Ishikawa (cell line): ENCODE data around the gene EHD1.

Experiments used
- CEBPB ChIP-seq: IDR thresholded peaks from 2 replicates; pipeline ENCODE4 v1.6.1; 2012
- CREB1 ChIP-seq: IDR thresholded peaks from 2 replicates; pipeline ENCODE4 v1.6.1; 2012; ENCODE audit warnings: low read depth
- EGR1 ChIP-seq: IDR thresholded peaks from 2 replicates; pipeline ENCODE4 v1.6.1; 2012
- EP300 ChIP-seq: IDR thresholded peaks from 2 replicates; pipeline ENCODE4 v1.6.1; 2012; ENCODE audit warnings: borderline replicate concordance
- FOXM1 ChIP-seq: IDR thresholded peaks from 2 replicates; pipeline ENCODE4 v1.6.1; 2012; ENCODE audit warnings: low read depth, borderline replicate concordance
- MAX ChIP-seq: IDR thresholded peaks from 2 replicates; pipeline ENCODE4 v1.6.1; 2012
- NFIC ChIP-seq: IDR thresholded peaks from 2 replicates; pipeline ENCODE4 v1.6.1; 2012
- RAD21 ChIP-seq: IDR thresholded peaks from 2 replicates; pipeline ENCODE4 v1.6.1; 2012; ENCODE audit warnings: low read depth
- REST ChIP-seq: IDR thresholded peaks from 2 replicates; pipeline ENCODE4 v1.6.1; 2012; ENCODE audit warnings: low read depth, mild to moderate bottlenecking
- TAF1 ChIP-seq: IDR thresholded peaks from 2 replicates; pipeline ENCODE4 v1.6.1; 2012; ENCODE audit warnings: low read depth, mild to moderate bottlenecking
- TCF12 ChIP-seq: IDR thresholded peaks from 2 replicates; pipeline ENCODE4 v1.6.1; 2012; ENCODE audit warnings: low read depth
- TEAD4 ChIP-seq: IDR thresholded peaks from 2 replicates; pipeline ENCODE4 v1.6.1; 2012
- USF1 ChIP-seq: IDR thresholded peaks from 2 replicates; pipeline ENCODE4 v1.6.1; 2012
- YY1 ChIP-seq: IDR thresholded peaks from 2 replicates; pipeline ENCODE4 v1.6.1; 2012; ENCODE audit warnings: low read depth
- ZBTB7A ChIP-seq: IDR thresholded peaks from 2 replicates; pipeline ENCODE4 v1.6.1; 2012; ENCODE audit warnings: low read depth

The EHD1 gene

GRCh38 chr11:64884019-64884418 lies 5.6 kb upstream of the EHD1 start:
- TF ChIP-seq TAF1 (no peak), FOXM1 (no peak), NFIC (no peak), YY1 (no peak), ZBTB7A (no peak), CEBPB (no peak), MAX (no peak), CREB1 (no peak), REST (no peak), TEAD4 (no peak), USF1 (no peak)

GRCh38 chr11:64883575-64883974 lies 5.2 kb upstream of the EHD1 start:
- TF ChIP-seq ZBTB7A: no peak
- no peak for TF ChIP-seq TCF12
- no peak for TF ChIP-seq RAD21
- no peak for TF ChIP-seq FOXM1
- TF ChIP-seq MAX: no peak
- TF ChIP-seq EP300: no peak
- no peak for TF ChIP-seq EGR1
- no peak for TF ChIP-seq USF1
- TF ChIP-seq REST: no peak
- TF ChIP-seq CEBPB: no peak

- TF ChIP-seq MAX (no peak), FOXM1 (no peak), USF1 (no peak), TAF1 (no peak), CEBPB (no peak), REST (no peak), ZBTB7A (no peak), NFIC (no peak), EP300 (no peak), TEAD4 (no peak), CREB1 (no peak), RAD21 (no peak)
Observed at GRCh38 chr11:64882243-64882642, 3.8 kb upstream of the EHD1 start.

- no peak for TF ChIP-seq CEBPB
- no peak for TF ChIP-seq REST
- no peak for TF ChIP-seq TAF1
- TF ChIP-seq ZBTB7A: no peak
- no peak for TF ChIP-seq FOXM1
- TF ChIP-seq RAD21: no peak
- TF ChIP-seq TEAD4: no peak
- TF ChIP-seq TCF12: no peak
- TF ChIP-seq EGR1: no peak
- TF ChIP-seq MAX: no peak
- TF ChIP-seq EP300: no peak
- TF ChIP-seq YY1: no peak
- no peak for TF ChIP-seq CREB1
- no peak for TF ChIP-seq NFIC
- TF ChIP-seq USF1: no peak
Observed at GRCh38 chr11:64881476-64881875, 3.1 kb upstream of the EHD1 start.
